ENCODE results near the gene IFNL4.
"Not testable (repeated sequence)": the region's sequence is repeated elsewhere in the genome, so short reads cannot be mapped to it uniquely, and the experiment has no call there.

The IFNL4 gene

DNA sequence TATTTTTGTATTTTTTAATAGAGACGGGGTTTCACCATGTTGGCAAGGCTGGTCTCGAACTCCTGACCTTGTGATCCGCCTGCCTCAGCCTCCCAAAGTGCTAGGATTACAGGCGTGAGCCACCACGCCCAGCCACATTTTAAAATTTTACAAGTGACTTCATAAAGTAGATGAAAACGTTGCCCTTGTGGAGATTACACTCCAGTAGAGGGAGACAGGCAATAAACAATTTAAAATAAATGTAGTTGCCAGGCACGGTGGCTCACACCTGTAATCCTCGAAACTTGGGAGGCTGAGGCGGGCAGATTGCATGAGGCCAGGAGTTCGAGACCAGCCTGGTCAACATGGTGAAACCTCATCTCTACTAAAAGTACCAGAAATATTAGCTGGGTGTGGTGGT, 29.5 kb downstream of the IFNL4 start:
- DNase-seq, result not testable (repeated sequence)

DNA sequence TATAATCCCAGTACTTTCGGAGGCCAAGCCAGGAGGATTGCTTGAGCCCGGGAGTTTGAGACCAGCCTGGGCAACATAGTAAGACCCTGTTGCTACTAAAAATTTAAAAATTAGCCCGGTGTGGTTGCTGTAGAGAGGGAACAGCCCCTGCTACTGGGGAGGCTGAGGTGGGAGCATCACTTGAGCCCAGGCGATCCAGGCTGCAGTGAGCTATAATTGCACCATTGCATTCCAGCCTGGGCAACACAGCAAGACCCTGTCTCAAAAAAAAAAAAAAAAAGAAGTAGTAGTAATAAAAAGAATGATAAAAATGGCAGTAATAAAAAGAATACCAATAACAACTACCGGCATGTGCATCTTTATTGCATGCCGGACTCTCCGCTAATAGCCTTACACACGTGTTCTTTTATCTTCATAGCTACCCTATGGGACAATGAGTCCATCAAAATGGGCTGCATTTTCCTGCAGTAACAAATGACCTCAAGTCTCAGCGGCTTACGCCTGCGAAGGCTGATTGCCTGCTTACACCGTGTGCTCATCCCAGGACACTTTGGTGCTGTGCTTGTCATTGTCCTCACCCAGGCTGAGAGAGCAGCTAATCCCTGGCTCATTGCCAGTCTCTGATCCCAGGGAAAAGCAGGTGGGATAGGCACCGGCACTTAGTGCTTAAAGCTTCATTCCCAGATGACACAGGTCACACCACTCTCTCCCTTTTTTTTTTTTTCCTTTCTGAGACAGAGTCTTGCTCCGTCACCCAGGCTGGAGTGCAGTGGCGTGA, 30.2 kb downstream of the IFNL4 start:
- DNase-seq, result no peak

DNA sequence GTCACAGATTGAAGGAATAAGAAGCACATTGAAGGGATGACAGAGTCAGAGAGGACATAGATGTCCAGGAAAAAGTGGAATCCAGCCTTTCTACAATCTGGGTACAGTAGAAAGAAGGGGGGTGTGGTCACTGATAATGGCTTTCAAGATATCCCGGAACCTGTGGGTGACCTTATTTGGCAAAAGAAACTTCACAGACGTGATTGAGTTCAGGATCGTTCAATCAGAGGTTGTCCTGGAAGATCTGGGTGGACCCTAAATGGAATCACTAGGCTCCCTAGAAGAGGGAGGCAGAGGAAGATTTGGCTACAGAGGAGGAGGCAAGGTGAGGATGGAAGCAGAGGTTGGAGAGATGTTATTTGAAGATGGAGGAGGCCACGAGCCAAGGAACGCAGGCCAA, 31.6 kb downstream of the IFNL4 start:
- DNase-seq, result no peak

DNA sequence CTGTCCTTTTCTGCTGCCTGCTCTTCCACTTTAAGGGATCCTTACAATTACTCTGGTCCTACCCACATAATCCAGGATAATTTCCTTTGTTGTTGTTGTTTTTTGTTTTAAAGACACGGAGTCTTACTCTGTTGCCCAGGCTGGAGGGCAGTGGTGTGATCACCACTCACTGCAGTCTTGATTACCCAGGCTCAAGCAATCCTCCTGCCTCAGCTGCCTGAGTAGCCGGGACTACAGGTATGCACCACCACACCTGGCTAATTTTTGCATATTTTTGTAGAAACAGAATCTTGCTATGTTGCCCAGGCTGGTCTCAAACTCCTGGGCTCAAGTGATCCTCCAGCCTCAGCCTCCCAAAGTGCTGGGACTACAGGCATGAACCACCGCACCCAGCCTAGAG, 33.3 kb downstream of the IFNL4 start:
- DNase-seq, result not testable (repeated sequence)

DNA sequence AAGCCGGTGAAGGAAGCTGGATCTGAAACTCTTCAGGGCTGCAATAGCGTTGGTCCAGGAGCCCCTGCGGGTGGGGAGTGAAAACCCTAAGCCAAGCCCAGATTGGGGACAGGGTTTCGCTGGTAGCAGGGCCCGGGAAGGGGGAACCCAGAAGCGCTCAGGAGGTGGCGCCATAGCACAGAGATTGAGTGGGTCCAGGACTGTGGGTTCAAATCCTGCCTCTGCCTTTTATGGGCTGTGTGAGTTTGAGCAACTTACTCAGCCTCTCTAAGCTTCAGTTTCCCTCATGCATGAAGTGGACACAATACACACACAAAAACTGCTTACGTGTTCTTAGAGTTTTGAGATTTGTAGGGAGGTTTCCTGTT, 36.3 kb downstream of the IFNL4 start:
- DNase-seq, result no peak

DNA sequence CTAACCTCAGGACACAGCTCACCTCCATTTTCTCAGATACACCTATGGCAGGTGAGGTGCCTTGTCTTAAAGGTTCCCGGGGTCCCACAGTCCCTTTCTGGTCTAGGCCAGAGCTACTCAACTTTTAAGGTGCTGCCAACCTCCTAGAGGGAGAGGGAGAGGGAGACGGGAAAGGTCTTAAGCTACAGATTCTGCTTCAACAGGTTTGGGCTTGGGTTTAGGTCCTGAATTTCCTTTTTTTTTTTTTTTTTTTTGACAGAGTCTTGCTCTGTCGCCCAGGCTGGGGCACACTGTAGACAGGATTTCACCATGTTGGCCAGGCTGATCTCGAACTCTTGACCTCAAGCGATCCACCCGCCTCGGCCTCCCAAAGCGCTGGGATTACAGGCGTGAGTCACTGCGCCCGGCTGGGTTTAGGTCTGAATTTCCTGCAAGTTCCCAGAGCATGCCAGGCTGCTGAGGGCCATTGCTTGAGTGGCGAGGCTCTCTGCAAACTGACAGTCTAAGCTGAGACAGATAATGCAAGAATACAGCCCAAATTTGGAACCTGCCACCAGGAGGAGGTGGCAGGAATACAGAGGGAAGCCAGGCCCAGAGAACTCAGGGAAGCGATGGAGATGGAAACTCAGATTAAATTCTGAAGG, 36.8 kb downstream of the IFNL4 start:
- DNase-seq, result no peak

DNA sequence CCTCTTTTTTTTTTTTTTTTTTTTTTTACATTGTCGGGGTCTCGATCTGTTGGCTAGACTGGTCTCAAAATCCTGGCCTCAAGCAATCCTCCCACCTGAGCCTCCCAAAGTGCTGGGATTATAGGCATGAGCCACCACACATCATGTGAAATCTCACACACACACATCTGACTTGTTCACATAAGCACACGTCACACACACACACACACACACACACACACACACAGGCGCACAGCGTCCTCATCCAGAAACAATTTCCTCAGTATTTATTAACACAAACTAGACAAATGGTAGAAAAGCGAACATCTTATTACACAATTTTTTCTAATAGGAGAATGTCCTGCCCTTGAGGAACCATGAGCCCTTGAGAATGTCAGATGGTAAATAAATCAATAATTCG, 39.5 kb downstream of the IFNL4 start:
- DNase-seq, result no peak

DNA sequence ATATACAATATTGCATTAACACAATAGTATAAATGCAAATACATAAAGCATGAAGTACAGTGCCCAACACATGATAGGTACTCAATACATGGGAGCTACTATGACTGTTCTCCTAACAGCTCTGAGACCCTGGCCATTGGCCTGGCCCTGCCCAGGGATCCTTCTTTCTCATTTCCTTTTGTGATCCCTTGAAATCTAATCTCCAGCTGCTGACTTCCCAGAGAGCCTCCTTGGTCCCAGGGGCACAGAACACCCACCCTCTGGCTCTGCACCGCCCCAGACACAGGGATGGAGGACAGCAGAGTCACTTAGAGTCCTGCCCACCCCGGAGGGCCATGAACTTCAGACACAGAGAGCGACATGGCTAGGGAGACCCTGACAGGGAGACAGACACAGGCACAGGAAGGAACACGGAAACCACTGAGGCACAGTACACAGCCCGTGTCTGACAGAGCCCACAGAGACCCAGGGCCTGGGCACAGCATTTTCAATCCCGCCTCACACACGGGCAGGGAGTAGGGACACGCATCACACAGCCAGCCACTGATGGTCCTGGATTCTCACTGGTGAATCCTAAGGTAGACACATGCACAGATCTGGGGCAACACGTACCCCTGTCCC, 40.4 kb downstream of the IFNL4 start:
- DNase-seq, result no peak

DNA sequence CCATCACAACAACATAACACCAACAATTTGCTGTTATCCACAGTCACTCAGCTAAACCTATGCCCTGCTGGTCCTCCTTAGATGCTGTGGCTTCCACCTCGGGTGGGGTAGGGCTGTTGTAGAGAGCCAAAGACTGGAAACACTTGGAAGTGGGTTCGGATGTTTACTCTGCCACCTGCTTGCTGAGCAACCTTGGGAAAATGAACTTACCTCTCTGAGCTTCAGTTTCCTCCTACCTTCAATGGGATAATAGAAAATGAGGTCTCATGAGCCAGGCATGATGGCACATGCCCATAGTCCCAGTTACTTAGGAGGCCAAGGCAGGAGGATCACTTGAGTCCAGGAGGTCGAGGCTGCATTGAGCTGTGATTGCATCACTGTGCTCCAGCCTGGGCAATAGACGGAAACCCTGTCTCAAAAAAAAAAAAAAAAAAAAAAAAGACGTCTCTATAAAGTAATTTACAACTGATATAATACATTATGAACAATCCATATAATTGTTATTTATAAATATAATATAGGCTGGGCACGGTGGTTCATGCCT, 41.3 kb downstream of the IFNL4 start:
- DNase-seq, result no peak

DNA sequence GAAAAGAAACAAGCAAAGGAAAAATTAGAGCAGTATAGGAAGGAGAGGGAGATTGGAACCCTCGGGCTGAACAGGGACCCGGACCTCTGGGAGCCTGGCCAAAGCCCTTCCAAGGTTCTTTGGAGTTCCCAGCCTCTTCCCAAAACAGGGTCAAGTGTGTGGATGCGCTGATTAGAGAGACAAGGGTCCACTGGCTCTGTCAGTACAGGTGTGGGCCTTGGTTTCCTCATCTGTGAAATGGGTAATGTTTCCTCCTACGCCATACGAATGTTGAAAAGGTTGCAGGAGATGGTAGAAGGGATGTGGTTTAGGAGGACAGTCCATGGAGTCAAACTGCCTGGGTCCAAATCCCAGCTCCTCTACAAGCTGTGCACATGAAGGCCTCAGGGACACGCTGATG, 42.5 kb downstream of the IFNL4 start:
- no peak for DNase-seq

DNA sequence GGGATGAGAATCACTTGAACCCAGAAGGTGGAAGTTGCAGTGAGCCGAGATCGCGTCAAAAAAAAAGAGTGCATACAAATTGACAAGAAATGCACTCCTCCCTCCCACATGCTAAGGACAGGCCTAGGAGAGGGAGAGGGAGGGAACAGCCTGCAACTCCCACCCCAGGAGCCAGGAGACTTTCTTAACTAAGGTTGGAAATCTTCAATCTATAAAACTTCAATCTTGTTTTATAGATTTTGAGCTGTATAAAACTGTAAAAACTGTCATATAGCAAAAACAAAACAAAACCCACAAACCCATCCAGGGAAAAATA, 43.2 kb downstream of the IFNL4 start:
- DNase-seq, result no peak

DNA sequence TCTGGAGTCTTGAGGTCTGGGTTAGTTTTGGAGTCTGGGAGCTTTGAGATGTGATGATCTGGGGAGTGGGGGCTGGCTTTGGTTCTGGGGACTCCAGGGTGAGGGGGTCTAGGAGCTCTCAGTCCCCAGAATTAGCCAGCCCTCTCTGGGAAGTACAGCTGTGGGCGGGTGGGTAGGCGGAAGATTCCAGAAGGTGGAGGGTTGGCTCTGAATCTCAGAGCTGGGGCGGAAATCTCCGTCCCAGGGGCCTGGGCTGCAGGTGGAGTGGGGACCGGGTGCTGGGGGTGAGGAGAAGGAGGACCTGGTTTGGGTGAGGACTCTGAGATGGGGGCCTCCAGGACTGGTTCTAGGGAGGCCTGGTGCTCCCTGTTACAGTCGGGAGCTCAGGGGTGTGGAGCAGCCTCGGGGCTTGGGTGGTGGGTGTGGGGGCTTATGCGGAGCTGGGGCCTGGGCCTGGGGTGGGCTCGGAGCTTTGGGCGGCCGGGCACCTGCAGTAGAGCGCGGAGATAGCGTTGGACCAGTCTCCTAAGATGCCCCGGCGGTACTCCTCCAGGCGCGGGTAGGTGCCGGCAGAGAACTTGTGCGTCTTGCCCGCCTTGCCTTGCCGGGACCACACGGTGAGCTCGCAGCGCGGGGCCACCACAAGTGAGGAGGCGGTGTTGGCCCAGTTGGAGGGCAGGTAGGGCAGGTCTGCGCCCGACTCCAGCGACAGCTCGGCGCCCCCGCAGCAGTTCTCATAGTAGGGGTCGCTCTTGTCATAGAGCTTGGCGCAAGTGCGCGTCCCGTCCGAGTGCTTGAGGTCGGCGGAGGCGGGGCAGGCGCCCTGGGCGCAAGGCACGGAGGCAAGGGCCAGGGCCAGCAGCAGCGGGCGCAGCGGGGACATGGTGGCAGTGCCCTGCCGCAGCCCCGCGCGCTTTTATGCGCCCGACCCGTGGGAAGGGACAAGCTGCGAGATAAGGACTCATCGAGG, 45.0 kb downstream of the IFNL4 start, which contains the start of gene SYCN:
SYCN (minus strand) TSS at position 892 of the 970 bp plus-strand sequence; CDS start at position 883, 9 bp downstream.
- no peak for DNase-seq

DNA sequence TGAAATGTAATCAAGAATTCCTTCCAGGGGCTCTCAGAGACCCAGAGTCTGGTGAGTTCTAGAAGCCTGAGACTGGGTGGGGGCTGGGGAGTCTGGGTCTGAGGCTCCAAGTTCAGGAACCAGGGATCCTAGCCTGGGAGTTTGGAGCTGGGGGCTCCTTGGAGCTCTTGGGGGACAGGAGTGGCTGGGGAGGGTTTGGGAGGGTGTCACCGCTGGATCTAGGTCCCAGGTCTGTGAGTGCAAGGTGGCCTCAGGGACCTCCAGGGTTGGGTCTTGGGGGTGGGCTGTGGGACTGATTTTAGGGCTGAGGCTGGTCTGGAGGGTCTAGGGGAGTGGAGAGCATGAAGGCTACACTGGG, 45.7 kb downstream of the IFNL4 start:
- DNase-seq, result no peak

DNA sequence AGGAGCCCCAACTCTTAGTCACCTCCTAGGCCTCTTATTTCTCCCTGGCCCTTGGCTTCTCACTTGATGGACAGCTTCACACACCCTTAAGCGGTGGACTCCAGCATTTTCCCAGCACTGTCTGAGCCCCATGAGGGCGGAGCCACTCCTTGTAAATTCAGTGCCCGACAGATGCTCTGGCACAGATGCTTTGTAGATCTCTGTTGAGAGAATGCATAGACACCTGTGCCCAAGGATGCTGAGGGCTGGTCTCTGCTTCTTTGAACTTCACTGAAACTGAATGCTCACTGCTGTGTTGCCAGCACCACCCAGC, 47.9 kb downstream of the IFNL4 start:
- DNase-seq, result no peak

DNA sequence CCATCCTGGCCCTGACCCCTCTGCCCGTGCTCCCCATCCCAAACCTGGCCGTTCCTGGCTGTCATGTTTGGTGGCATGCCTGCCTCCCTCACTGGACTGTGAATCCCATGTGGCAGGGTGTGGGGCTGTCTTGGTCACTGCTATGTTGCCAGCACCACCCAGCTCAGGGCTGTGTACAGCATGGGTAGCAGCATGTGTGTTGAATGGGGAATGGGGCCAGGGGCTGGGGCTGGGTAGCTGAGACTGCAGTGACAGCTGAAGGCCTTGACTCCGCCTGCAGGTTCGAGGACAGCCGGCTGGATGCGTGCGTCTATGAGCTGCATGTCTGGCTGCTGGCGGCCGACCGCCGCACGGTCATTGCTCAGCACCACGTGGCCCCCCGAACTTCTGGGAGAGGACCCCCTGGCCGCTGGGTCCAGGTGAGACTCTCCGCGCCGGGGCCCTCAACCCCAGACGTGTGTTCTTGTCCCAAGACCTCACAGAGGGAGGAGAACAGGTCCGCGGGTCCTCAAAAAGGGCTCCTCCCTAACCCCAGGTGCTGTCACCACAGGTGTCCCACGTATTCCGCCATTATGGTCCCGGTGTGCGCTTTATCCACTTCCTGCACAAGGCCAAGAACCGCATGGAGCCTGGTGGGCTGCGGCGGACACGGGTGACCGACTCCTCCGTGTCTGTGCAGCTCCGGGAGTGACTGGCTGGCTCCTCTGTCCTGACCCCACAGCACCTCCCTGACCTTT, 48.4 kb downstream of the IFNL4 start:
- DNase-seq, result no peak

DNA sequence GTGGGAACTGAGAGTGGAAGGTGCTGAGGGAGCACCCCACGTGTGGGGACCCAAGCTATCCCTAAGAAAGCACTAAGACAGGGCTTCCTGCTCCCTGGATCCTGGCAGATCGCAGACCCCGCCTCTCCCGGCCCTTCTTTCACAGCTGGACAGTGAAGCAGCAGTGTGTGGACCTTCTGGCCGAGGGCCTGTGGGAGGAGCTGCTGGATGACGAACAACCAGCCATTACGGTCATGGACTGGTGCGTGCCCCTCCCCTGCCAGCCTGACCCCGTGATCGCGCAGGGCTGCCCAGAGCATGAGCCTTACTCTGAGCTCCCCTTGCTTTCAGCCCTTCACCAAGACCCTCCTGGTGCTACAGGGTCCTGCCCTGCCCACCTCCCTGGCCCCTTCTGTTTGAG, 49.6 kb downstream of the IFNL4 start:
- no peak for DNase-seq

DNA sequence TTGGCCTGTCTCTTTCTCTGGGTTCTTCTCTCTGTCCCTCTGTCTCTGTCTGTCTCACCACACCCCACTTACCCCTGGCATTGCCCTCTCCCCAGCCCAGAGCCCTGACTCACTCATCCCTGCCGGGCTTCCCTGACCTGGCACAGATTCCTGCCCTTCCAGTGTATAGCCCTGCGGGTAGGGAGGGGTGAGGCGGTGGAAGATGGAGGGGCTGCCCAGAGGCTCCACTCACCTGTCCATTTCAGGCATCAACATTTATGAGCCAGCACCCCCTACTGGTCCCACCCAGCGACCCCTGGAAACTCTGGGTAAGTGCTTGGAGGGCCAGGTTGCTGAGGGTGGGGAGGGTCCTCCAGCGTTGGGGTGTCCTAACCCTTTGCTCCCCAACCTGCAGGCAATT, 50.8 kb downstream of the IFNL4 start:
- no peak for DNase-seq

DNA sequence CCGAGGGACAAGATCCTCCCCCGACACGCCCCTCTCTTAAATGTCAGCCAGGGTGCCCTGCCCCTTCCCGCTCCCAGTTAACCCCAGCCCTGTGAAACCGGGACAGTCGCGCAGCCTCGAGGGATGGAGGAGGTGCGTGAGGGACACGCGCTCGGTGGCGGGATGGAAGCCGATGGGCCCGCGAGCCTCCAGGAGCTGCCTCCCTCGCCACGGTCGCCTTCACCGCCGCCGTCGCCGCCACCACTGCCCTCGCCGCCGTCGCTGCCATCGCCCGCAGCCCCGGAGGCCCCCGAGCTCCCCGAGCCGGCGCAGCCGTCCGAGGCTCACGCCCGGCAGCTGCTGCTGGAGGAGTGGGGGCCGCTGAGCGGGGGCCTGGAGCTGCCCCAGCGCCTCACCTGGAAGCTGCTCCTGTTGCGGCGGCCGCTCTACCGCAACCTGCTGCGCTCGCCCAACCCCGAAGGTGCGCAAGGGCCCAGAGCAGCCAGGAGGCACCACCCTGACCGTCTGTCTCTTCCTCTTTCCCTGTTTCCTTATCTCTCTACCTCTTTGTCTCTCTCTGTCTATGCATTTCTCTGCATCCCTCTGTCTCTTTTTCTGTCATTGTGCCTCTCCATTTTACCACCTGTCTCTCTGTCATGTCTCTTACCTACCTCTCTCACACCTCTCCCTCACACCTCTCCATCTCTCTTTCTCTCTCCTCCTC, 51.6 kb downstream of the IFNL4 start, which contains the start of gene NCCRP1:
NCCRP1 (plus strand) TSS at position 105 of the 703 bp plus-strand sequence; CDS start at position 124, 19 bp downstream.
- DNase-seq, result no peak

DNA sequence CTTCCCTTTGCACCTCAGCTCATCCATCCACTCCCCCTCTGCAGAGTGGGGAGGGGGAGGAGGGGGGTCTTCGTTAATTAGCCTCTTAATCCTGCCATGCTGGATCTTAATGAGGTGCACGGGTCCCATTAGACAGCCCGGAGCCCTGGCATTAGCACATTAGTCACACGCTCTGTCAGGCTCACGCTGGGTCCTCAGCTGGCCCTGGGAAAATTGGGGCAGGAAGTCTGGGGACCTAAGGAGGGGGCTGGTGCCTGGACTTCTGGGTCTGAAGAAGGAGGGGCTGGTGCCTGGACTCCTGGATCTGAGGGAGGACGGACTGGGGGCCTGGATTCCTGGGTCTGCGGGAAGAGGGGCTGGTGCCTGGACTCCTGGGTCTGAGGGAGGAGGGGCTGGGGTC, 52.3 kb downstream of the IFNL4 start:
- DNase-seq, result no peak

Measured in NCI-H1436 treated with DMSO at 0.1 percent for 48 hours (cell line).